H7 (cell line): Measurements from ENCODE around the gene ZNF668. TPM values are rescaled to one million over a fixed set of nuclear protein-coding genes. Genes with fewer than 3 reads are reported as not detected.
"Not testable (repeated sequence)": the region's sequence is repeated elsewhere in the genome, so short reads cannot be mapped to it uniquely, and the experiment has no call there.

Experiments
- DNase-seq: peaks from one replicate; pipeline ENCODE4 v3.0.0; 2012
- H3K27me3 ChIP-seq: 2 replicates; pipeline ENCODE4 v1.6.0; 2011; ENCODE audit warnings: mild to moderate bottlenecking, low read length; ENCODE audit not compliant: control insufficient read depth, insufficient read depth
- H3K36me3 ChIP-seq: replicated peaks from 2 replicates; pipeline ENCODE4 v1.5.1; 2011; ENCODE audit warnings: low read length; ENCODE audit not compliant: control insufficient read depth, insufficient read depth
- H3K4me3 ChIP-seq: 2 replicates; pipeline ENCODE4 v1.5.1; 2011; ENCODE audit warnings: low read depth, mild to moderate bottlenecking, control low read depth, low read length, moderate library complexity; ENCODE audit not compliant: insufficient read depth
- total RNA-seq: library from RNA; depleted of rRNA; stranded (reverse); fragments of >200 nt; shearing (Covaris generic); gene quantifications from 2 replicates; pipeline ENCODE4 v1.2.3, GENCODE V29; 2014

Gene ZNF668
- total RNA-seq, 1 experiment from 2014 or later: 19.9 TPM

GRCh38 chr16:31108035-31108793 lies 34.2 kb upstream of the ZNF668 start, which contains the start of gene BCKDK:
TSS of gene BCKDK (plus strand) at chr16:31108386. CDS start at chr16:31109224, 838 bp downstream.
- DNase-seq: peak; percentile 94
- peaks cover 12% of the 10 kb centered on the region for H3K36me3 ChIP-seq
- H3K4me3 ChIP-seq: peak within 1 kb of the TSS; percentile 90
- no peaks in the 10 kb centered on the region; the same call in 1 of the 2 replicates for H3K27me3 ChIP-seq

- peak; percentile 29 for DNase-seq
- peaks cover 12% of the 10 kb centered on the region for H3K36me3 ChIP-seq
- no peaks in the 10 kb centered on the region; the same call in 1 of the 2 replicates for H3K27me3 ChIP-seq
- no peak overlapping the region for H3K4me3 ChIP-seq
Measured at GRCh38 chr16:31107465-31107867, 33.4 kb upstream of the ZNF668 start.

- H3K27me3 ChIP-seq: no peaks in the 10 kb centered on the region; the same call in 1 of the 2 replicates
- peaks cover 10% of the 10 kb centered on the region for H3K36me3 ChIP-seq
- H3K4me3 ChIP-seq: no peak overlapping the region
- no peak for DNase-seq
Measured at GRCh38 chr16:31106509-31107464, 32.7 kb upstream of the ZNF668 start.

- no peak overlapping the region for H3K4me3 ChIP-seq
- peaks cover 6% of the 10 kb centered on the region for H3K36me3 ChIP-seq
- no peaks in the 10 kb centered on the region; the same call in 1 of the 2 replicates for H3K27me3 ChIP-seq
- DNase-seq: peak; percentile 97
Measured at GRCh38 chr16:31105677-31106213, 31.7 kb upstream of the ZNF668 start.

- H3K27me3 ChIP-seq, H3K4me3 ChIP-seq, DNase-seq, H3K36me3 ChIP-seq: not testable (repeated sequence)
Measured at GRCh38 chr16:31100876-31101641, 27.0 kb upstream of the ZNF668 start.

GRCh38 chr16:31099860-31100638 lies 26.0 kb upstream of the ZNF668 start:
- Histone ChIP-seq H3K4me3 (no peak overlapping the region), H3K27me3 (no peaks in the 10 kb centered on the region), H3K36me3 (no peaks in the 10 kb centered on the region)
- no peak for DNase-seq

- Histone ChIP-seq H3K4me3 (peak within 1 kb of the TSS; percentile 95), H3K36me3 (peaks cover 12% of the 10 kb centered on the region), H3K27me3 (no peaks in the 10 kb centered on the region)
- peak; percentile 98 for DNase-seq
Measured at GRCh38 chr16:31094424-31095120, 20.5 kb upstream of the ZNF668 start, which contains the start of gene VKORC1. TSS of gene VKORC1 (minus strand) at chr16:31094797. CDS start at chr16:31094729, 68 bp downstream.

GRCh38 chr16:31094088-31094423 lies 20.0 kb upstream of the ZNF668 start:
- peak; percentile 80 for DNase-seq
- Histone ChIP-seq H3K27me3 (no peaks in the 10 kb centered on the region), H3K36me3 (peaks cover 12% of the 10 kb centered on the region), H3K4me3 (peak overlapping the region; percentile 95)

GRCh38 chr16:31093132-31093703 lies 19.2 kb upstream of the ZNF668 start:
- peak overlapping the region; percentile 95 for H3K4me3 ChIP-seq
- no peaks in the 10 kb centered on the region for H3K27me3 ChIP-seq
- H3K36me3 ChIP-seq: peaks cover 12% of the 10 kb centered on the region
- peak; percentile 92 for DNase-seq

- peaks cover 12% of the 10 kb centered on the region for H3K36me3 ChIP-seq
- no peaks in the 10 kb centered on the region for H3K27me3 ChIP-seq
- no peak overlapping the region for H3K4me3 ChIP-seq
- peak; percentile 16 for DNase-seq
Measured at GRCh38 chr16:31092330-31092729, 18.3 kb upstream of the ZNF668 start.

GRCh38 chr16:31090540-31090939 lies 16.5 kb upstream of the ZNF668 start:
- Histone ChIP-seq H3K27me3 (no peaks in the 10 kb centered on the region), H3K4me3 (no peak overlapping the region), H3K36me3 (peaks cover 12% of the 10 kb centered on the region)
- DNase-seq: no peak

- no peaks in the 10 kb centered on the region for H3K27me3 ChIP-seq
- peaks cover 12% of the 10 kb centered on the region for H3K36me3 ChIP-seq
- DNase-seq: no peak
- no peak overlapping the region for H3K4me3 ChIP-seq
Measured at GRCh38 chr16:31089199-31089598, 15.2 kb upstream of the ZNF668 start.
